HG03025 (cell line): ENCODE data around the gene SH3RF2.
"Not testable (repeated sequence)": the region's sequence is repeated elsewhere in the genome, so short reads cannot be mapped to it uniquely, and the experiment has no call there.

ENCODE experiments used
- ATAC-seq: cut with Tn5 transposase; IDR thresholded peaks from one replicate; pipeline ENCODE4 v1.9.1; 2021; ENCODE audit warnings: mild to moderate bottlenecking, moderate library complexity; ENCODE audit not compliant: unreplicated experiment, low FRiP score

Gene SH3RF2

DNA sequence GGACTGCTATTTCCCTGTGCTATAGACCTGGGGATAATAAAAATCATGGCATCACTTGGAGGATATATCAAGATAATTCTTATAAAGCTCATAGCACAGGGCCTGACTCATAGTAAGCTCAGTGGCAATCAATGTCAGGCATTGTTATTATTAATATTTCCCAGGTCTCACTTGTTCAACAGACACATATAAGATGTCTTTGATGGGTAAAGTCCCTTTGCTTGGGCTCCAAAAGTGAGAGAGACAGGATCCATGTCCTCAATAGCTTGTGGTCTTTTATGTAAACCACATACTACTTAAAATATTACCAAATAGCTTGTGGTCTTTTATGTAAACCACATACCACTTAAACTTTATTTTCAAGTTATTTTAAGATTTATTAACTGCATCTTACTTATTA lies 11.2 kb downstream of the SH3RF2 start:
- ATAC-seq: no peak

DNA sequence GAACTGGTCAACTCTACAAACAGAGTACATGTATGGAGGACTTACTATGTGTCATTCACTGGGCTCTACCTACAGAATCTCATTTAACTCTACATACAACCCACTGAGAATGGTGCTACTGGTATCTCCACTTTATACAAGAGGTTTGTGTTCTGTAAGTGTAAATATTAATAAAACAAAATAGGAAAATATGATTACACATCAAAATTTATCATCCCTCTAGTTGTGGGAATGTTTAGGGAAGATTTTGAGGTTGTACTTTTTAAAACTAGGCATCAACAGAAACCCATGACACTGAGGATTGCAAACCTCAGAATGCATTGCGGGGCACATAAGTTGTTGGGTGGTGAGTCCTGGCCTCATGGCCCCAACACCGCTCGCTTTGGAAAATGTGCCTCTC lies 11.7 kb downstream of the SH3RF2 start:
- ATAC-seq: no peak

DNA sequence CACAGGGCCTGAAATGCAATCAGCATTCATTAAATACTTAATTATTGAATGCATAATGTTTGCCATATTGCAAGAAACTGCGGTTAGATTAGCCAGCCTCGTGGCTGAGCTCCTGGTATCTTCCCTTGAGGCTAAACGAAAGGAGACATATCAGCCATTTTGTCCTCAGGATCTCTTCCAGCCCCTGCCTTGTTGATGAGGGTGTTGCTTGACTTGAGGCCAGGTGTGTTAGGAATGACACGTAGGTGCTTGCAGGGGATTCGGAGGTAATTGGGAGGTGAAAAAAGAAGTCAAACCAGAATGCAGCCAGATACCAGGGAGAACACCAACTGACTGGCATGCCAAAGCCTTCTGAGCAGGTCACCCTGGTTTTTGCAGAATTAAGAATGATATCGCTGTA lies 12.5 kb downstream of the SH3RF2 start:
- no peak for ATAC-seq

DNA sequence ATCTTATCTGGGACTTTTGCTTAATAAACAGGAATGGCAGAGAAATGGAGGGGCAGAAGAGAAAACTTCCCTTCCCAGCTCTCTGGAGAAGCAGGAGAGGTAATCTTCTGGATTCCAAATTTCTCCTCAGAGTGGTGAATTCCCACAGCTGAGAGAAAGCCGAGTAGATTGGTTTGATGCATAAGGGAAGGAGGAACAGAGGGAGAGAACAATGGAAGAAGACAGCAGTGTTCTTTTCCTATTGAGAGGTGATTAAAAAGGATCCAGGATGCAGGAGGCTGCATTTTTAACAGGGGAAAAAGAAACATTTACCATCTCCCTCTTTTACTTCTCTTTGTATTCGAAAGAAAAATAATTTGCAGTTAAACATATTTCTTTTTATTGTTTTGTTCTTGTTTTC lies 13.1 kb downstream of the SH3RF2 start:
- no peak for ATAC-seq

DNA sequence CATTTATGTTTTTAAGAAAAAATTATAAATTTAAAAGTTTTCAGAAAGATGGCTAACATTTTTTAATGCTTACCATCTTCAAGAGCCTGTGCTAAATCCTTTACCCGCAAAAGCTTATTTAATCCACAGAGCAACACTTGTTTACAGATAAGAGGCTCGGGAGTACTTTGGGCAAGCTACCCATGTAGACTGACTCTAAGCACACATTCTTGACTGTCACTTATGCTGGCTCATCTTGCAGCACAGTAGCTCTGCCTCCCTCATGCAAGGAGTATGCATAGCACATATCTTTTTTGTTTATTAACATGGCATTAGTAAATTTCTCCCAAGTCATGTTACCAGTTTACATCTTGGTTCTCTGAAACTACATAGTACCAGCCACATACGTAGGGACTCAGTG lies 14.7 kb downstream of the SH3RF2 start:
- ATAC-seq: no peak

DNA sequence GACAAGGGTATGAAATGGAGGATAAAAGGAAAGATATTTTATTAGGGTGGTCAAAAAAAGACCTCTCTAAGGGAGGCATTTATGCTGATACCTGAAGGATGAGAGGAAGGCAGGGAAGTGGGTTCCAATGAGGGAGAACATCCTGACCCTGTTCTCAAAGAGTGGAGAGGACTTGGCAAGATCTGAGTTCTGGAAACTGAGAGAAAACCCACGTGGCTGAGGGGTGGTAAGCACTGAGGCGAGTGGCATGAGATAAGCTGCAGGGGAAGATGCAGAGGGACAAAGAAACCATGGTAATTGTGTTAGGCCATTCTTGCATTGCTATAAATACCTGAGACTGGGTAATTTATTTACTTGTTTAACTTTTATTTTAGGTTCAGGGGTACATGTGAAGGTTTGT lies 16.8 kb downstream of the SH3RF2 start:
- no peak for ATAC-seq

DNA sequence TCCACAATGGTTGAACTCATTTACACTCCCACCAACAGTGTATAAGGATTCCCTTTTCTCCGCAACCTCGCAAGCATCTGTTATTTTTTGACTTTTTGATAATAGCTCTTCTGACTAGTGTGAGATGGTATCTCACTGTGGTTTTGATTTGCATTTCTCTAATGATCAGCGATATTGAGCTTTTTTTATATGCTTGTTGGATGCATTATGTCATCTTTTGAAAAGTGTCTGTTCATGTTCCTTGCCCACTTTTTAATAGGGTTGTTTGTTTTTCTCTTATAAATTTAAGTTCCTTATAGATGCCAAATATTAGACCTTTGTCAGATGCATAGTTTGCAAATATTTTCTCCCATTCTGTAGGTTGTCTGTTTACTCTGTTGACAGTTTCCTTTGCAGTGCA lies 17.8 kb downstream of the SH3RF2 start:
- not testable (repeated sequence) for ATAC-seq

DNA sequence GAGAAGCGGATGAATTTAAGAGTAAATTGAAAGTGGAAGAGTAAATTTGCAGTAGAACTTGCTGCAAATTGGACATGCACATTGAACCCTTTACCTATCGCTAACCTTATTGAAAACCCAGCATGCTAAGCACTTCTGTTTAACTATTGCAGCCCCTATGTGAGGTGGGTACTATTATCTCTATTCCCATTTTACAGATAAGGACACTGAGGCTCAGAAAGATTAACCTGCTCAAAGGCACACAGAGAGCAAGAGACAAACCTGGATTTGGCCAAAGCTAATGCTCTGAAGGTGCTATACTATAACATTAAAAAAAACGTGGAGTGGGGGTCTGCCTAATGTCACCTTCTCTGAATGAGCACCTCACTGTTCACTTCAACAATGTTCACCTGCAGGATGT lies 21.0 kb downstream of the SH3RF2 start:
- ATAC-seq: no peak

DNA sequence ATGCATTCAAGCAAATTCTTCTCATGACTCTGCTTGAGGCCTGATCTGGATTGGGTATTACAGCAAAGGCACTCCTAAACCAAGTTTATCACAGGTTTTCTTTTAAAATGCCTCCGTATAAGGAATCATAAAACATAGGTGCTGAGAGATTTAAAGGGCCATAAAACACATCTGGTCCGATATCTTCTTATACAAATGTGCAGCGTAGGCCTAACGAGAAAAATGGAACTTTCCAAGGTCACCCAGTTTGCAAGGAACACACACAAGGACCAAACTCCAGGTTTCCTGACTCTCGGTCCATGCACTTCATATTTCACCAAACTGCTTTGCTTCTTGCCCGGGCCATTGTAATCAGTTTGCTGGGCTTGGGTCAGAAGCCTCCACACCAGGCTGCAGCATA lies 22.1 kb downstream of the SH3RF2 start:
- ATAC-seq: no peak

DNA sequence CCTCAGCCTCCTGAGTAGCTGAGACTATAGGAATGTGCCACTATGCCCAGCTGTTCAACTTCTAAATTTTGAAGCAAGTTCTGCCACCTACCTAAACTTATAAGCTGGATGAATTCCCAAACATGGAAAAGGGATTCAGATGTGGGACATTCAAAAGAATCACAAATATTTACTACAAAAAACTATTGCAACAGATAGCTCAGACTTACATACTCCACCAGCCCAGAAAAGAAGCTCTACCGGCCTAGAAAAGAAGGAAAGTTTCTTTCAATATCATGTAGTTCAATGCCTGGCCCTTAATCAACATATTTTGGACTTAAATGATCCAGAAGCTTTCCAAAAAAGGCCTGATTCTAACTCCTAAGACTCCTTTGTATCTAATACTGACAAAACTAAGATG lies 23.8 kb downstream of the SH3RF2 start:
- no peak for ATAC-seq

DNA sequence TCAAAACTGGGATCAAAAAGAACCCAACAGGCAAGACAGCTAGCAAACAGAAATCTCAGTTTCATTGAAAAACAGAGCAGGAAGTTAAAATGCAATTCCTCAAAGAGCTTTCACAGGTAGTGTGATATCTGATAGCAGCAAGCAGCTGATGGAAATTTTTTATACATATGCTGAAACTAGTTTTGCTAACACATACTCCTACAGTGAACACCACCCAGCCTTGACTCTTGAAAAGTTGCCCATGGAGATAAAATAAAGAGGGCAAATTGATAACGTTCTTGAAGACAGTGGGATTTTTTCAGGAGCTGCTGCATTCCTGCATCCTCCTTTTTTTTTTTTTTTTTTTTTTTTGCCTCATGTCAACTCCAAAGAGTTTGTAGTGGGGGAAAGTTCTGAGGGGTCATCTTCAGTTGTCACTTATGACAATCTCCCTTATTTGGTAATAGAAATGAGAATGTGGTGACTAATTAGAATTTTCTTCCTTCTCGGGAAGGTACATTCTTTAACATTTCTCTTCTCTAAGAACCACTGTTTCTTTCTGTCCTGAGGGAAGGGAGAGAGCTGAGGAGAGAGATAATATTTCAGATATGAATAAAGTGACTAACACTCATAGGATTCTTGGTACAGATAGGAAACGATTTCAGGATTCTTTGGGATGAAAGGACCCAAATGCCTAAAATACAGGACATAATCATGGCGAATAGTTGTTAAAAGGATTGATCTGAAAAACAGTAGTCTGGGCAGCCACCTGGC lies 24.6 kb downstream of the SH3RF2 start:
- no peak for ATAC-seq

DNA sequence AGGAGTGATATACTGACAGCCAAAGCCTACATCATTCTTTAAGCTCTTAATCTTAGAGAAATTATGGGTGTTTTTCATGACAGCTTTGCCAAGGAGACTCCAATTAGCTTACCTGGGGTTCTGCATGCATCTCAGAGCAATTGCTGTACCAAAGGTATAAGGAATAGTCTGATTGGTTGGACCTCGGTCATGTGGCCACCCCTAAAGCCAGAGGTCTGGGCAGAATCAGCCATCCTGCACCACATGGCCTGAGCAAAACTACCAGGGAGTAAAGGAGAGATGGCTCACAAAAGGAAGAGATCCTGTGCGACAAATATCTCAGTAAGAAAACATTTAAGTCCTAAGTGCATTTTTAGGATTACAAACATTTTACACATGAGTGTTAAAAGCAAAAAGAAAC lies 25.6 kb downstream of the SH3RF2 start:
- no peak for ATAC-seq

DNA sequence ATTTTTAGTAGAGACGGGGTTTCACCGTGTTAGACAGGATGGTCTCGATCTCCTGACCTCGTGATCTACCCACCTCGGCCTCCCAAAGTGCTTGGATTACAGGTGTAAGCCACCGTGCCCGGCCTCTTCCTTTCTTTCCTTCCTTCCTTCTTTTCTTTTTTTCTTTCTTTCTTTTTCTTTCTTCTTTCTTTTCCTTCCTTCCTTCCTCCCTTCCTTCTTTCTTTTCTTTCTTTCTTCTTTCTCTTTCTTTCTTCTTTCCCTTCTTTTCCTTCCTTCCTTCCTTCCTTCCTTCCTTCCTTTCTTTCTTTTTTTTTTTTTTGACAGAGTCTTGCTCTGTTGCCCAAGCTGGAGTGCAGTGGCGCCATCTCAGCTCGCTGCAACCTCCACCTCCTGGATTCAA lies 27.6 kb downstream of the SH3RF2 start:
- ATAC-seq: not testable (repeated sequence)

DNA sequence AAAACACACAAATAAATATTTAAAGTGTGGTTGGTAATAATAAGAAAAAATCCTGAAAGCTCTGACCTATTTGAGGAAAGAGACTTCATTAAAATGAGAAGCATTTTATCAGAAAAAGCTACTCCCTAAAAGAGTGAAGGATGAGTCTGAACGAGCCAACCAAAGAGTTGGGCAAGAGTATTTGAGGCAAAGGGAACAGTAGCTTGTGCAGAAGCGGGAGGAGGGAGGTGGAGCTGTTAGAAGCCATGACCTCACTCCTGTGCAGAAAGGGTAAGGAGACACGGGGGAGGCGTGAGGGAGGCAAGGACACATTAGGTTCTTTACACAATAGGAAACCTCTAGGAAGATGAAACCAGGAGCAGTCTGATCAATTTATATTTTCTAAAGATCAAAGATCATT lies 29.4 kb downstream of the SH3RF2 start:
- no peak for ATAC-seq

DNA sequence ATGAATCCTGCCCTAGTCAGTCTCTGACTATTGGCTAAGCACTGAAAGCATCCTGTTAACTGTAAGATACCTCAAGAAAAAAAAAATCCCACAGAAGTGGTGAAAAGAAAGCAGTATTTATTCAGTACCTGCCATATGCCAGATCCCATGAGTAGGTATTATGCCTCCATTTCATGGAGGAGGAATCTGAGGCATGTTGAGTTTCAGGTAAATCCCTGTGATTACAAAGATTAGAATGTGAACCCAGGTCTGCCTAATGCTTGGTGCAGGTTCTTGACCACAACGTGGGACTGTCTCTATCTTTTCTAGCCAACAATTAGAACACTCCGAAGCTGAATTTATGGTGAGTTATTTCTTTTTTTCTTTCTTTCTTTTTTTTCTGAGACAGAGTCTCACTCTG lies 30.9 kb downstream of the SH3RF2 start:
- ATAC-seq: no peak

DNA sequence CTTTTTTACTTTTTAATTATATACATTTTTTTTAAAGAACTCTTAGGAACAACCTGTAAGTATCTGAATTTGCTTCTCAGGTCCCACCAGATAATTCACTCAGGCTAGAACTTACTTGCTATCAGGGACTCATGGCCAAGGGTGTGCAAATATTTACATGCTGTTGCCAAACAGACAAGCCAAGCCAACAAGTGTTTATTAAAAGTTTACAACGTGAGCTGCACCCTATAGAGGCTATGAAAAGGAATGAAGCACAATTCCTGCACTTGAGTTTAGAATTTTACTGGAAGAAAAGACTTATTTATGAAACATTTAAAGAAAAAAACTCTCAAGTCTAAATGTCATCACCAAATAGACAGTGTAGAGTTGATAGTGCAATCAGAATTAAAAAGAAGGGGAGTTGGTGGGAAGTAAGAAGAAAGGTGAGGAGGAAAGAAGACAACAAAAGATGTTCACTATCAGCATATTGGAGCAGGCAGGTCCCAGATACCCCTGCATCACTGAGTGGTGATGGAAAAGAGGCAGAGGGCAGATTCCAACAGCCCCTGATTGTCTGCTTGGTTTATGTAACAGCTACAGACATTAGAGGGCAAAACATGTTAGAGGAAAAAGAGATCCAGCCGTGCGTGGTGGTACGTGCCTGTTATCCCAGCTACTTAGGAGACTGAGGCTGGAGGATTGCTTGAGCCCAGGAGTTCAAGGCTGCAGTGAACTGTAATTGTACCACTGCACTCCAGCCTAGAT lies 32.8 kb downstream of the SH3RF2 start:
- ATAC-seq: no peak

DNA sequence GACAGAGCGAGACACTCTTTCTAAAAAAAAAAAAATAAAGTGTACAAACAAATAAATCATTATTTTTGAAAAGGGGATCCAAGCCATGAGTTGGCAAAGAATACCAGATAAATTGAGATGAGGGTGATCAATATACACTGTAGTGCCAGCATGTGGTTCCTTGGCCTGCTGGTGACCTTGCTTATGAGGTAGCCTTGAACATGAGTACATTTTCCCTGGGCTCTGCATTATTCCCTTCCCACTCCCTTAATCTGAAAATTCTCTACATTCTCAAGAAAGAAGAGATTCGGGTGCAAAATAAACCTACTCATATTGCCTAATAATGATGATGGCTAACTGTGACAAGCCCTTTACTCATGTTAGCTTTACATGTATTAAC lies 33.3 kb downstream of the SH3RF2 start:
- ATAC-seq: no peak

DNA sequence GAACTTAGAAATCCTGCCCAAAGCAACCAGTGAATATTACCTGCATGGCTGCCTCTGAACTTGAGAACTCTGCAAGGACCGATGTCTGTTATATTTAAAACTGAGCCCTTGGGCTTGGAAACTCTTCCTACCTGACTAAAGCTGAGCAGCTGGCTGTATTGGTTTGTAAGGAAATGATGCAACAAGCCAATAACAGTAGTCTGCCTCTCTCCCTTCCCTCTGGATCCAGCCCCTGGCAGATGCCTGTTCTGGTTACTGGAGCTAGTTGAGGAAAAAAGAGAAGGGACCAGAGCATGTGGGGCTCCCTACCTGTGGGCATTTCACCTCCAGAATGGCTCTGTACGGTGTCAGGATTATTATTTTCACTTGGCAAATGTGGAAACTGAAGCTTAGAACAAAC lies 34.7 kb downstream of the SH3RF2 start:
- ATAC-seq: no peak

DNA sequence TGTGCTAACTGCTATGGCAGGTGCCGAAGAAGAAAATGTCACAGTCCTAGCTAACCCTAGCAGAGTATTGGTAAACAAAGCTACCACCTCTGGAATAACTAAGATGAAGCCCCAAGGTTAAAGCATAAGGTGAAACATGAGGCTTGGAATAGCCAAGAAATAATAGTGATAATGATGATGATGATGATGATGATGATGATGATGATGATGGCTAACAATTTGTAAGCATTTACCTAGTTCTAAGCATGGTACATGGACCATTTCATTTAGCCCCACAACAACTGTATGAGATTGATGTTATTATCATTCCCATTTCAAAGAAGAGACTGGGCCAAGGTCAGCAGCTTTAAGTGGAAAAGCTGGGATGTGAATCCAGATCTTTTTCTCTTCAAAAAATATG lies 35.3 kb downstream of the SH3RF2 start:
- no peak for ATAC-seq

DNA sequence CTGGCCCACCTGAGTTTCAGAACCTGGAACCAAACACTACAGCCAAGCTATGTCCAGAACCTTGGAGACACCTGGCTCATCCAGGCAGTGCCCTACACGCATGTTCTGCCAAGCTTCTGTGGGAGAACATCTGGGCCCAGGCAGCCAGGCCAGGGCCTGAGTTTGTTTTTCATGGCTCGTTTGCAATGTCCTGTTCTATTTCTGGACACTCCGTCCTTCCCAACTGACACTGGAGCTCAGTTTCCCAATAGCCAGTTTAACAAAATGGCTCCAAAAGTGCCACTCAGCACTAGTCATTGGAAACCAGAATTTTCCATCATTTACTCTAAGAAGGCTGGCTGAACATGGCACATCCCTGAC lies 38.6 kb downstream of the SH3RF2 start:
- no peak for ATAC-seq

DNA sequence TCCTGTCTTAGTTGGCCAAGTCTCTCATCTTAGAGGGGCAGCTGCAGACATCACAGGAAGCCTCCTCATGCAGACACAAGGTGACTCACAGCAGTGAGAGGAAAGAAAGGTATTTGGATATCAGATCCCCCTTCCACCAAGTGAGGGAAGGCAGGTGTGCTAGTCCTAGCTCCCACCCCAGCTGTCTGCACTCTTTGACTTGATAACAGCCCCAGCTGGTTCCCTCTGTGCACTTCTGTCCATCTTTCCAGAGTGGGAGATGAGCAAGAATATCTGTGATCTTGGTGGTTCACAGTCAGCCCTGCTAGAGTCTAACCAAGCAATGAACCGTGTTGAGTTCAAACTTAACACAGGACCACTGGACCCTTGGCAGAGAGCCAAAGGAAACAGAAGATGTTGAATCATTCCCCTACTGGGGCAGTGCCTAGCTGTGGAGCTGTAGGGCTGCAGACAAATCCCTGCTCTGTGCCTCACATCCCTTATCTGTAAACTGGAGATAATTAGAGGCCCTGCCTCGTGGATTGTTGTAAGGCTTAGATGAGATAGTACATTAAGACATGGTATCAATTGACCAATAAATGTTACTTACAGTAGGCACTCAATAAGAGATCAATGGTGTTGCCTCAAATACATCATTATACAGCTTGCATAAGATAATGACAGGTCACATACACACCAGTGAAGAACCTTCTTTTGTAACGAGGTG lies 39.1 kb downstream of the SH3RF2 start:
- no peak for ATAC-seq
